ENCODE measurements around the gene IL4.

- no peak for TF ChIP-seq STAT6 (CRISPR knock-in tag; IDR thresholded peaks at IDR 0.05)
- TF ChIP-seq ZNF146 (CRISPR knock-in tag; IDR thresholded peaks at IDR 0.05; ENCODE audit: unreplicated experiment) = no peak
- no peak for TF ChIP-seq ATF7 (IDR thresholded peaks at IDR 0.05)
- no peak for TF ChIP-seq JUN (IDR thresholded peaks at IDR 0.05; ENCODE audit: borderline replicate concordance, low read depth, low read length)
- no peak for TF ChIP-seq JUN (CRISPR knock-in tag; IDR thresholded peaks at IDR 0.05; ENCODE audit: borderline replicate concordance)
- no peak for TF ChIP-seq HCFC1 (IDR thresholded peaks at IDR 0.05; ENCODE audit: low read depth, low read length)
- TF ChIP-seq POLR2AphosphoS2 (IDR thresholded peaks at IDR 0.05; ENCODE audit: low read length) = no peak
- TF ChIP-seq NR3C1 (CRISPR knock-in tag; IDR thresholded peaks at IDR 0.05) = no peak
- TF ChIP-seq CBX1 (IDR thresholded peaks at IDR 0.05; ENCODE audit: low read depth) = no peak
- TF ChIP-seq POLR2AphosphoS5 (IDR thresholded peaks at IDR 0.05; ENCODE audit: control insufficient read depth, insufficient read depth, low read depth, low read length) = no peak
- no peak for TF ChIP-seq MAX (CRISPR knock-in tag; IDR thresholded peaks at IDR 0.05)
- no peak for TF ChIP-seq FOXA1 (IDR thresholded peaks at IDR 0.05; ENCODE audit: borderline replicate concordance)
- no peak for TF ChIP-seq SETDB1 (IDR thresholded peaks at IDR 0.05; ENCODE audit: low read length)
Observed at GRCh38 chr5:132677191-132677590, 3.4 kb downstream of the IL4 start.

All from K562 (cell line).